ENCODE measurements around the gene C5. TPM values are rescaled to one million over a fixed set of nuclear protein-coding genes. Genes with fewer than 3 reads are reported as not detected.
A peak's percentile ranks its signal among the peaks of the same experiment; 100 is the strongest.

C5 gene
- total and polyA plus RNA-seq, 8 donors: 5.2 to 29.9 (median 14.6) TPM

DNA sequence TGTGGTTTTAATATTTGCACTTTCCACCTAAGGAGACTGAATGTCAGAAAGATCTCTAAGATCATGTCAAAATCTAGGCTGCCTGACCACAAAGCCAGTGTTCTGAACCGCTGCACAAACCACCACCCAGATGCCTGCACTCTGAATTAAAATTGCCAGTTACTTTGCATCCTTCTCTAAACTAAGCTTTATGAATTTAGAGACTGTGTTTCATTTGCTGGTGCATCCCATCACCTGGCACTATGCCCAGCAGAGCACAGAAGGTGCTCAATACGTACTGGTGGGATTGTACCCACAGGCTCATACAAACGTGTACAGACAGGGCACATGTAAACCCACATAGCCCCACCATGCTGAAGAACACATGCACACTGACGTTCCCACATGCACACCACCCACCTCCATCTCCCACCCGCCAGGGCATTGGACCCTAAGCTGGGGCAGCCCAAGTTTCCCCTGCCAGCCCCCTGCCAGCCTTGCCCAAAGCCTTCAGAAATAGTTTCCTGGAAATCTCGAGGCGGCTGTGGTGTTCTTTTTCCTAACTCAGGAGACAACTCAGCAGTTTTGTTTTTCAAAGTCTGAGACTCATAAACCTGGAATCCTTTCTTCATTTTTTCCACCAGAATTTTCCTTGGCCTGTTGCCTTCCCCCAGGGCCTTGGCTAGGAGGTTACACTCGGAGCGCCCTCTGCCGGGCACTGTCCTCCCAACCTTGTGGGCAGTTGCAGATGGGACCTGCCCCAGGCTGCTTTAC lies 113.9 kb downstream of the C5 start:
- WGBS, 2 donors: 17 to 19% methylated on average over 10 of the region's 10 CpGs
- TF ChIP-seq, protein P1, sequence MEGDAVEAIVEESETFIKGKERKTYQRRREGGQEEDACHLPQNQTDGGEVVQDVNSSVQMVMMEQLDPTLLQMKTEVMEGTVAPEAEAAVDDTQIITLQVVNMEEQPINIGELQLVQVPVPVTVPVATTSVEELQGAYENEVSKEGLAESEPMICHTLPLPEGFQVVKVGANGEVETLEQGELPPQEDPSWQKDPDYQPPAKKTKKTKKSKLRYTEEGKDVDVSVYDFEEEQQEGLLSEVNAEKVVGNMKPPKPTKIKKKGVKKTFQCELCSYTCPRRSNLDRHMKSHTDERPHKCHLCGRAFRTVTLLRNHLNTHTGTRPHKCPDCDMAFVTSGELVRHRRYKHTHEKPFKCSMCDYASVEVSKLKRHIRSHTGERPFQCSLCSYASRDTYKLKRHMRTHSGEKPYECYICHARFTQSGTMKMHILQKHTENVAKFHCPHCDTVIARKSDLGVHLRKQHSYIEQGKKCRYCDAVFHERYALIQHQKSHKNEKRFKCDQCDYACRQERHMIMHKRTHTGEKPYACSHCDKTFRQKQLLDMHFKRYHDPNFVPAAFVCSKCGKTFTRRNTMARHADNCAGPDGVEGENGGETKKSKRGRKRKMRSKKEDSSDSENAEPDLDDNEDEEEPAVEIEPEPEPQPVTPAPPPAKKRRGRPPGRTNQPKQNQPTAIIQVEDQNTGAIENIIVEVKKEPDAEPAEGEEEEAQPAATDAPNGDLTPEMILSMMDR (IDR thresholded peaks at IDR 0.05): peak; percentile 59 to 85 (median 74)
- H3K4me3 ChIP-seq: no peak overlapping the region
- H3K27me3 ChIP-seq: no peaks in the 10 kb centered on the region
- H3K27ac ChIP-seq: peak overlapping the region in 3 of 4 donors; percentile 53 to 88 (median 84)
- intact Hi-C loops (cut with DNase I): loop anchor here in 1 of 3 donors (10.0 kb wide), 1 partner anchor 181 kb away; no protein-coding TSS in a partner anchor
- DNase-seq: peak; percentile 83 to 99 (median 94)
- H3K4me1 ChIP-seq: peaks cover 15 to 20% (median 19%) of the 10 kb centered on the region in 3 donors
- H3K9me3 ChIP-seq: no peaks in the 10 kb centered on the region
- no peaks in the 10 kb centered on the region for H3K36me3 ChIP-seq
- FAIRE-seq: no peak
- peak; percentile 89 to 95 (median 90) for ATAC-seq

DNA sequence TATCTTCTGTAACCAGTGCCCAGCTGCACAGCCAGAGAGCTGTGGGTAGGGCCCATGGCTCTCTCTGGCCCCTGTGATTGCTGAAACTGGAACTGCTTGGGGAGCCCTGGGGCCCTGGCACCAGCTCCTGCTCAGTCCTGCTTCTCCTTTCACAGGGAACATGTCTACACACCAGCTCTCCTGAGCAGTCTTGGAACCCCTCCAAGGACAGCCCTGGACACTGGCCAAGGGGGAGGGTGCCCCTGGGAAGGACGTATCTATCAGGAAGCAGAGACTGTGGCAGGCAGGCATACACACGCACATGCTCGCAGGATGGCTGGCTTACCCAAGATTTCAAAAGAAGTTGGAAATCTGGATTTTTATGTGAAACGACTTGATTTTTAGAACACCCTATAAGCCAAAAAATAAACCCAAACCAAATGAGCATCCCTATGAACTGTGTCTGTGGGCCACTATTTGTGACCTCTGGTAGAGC lies 114.7 kb downstream of the C5 start:
- Histone ChIP-seq H3K4me3 (no peak overlapping the region), H3K27me3 (no peaks in the 10 kb centered on the region), H3K36me3 (no peaks in the 10 kb centered on the region), H3K4me1 (peaks cover 15 to 22% (median 19%) of the 10 kb centered on the region in 3 donors), H3K9me3 (no peaks in the 10 kb centered on the region), H3K27ac (peak overlapping the region; percentile 17 to 88 (median 68))
- peak; percentile 87 to 95 (median 94) for ATAC-seq
- intact Hi-C loops (cut with DNase I): loop anchor here in 1 of 3 donors (10.0 kb wide), 1 partner anchor 181 kb away; no protein-coding TSS in a partner anchor
- FAIRE-seq: no peak
- peak; percentile 96 to 100 (median 100) for DNase-seq
- TF ChIP-seq, protein P1 (IDR thresholded peaks at IDR 0.05): no peak
- WGBS, 2 donors: 0 to 2% methylated on average over 4 of the region's 4 CpGs

DNA sequence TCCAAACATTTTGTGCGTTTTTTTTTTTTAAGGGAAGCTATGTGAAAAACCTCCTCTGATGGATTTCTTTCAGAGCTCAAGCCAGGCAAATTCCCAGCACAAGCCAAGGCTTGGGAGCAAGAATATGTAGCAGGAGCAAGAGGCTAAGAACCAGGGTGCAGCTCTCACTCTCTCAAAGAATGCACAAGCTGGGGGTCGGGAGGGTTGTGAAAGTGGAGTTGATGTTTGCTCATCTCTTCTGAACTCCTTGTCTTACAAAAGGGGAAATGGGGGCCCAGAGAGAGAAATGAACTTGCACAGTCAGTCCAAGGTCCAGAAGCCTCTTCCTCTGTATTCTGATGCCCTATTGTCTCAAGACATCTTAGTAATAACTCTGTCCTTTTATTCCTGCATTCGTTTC lies 115.8 kb downstream of the C5 start:
- FAIRE-seq: no peak

GRCh38 chr9:120933310-120934055 lies 116.6 kb downstream of the C5 start:
- peak overlapping the region in 1 of 4 donors; percentile 84 for H3K27ac ChIP-seq
- H3K9me3 ChIP-seq: no peaks in the 10 kb centered on the region
- peaks cover 15 to 22% (median 19%) of the 10 kb centered on the region in 3 donors for H3K4me1 ChIP-seq
- no peaks in the 10 kb centered on the region for H3K27me3 ChIP-seq
- ATAC-seq: no peak
- H3K36me3 ChIP-seq: no peaks in the 10 kb centered on the region
- DNase-seq: no peak
- 85 to 93% methylated on average over 8 of the region's 8 CpGs for WGBS, 2 donors
- TF ChIP-seq, protein P1 (IDR thresholded peaks at IDR 0.05): no peak
- no peak overlapping the region for H3K4me3 ChIP-seq
- intact Hi-C loops (cut with DNase I): loop anchor here in 1 of 3 donors (10.0 kb wide), 1 partner anchor 179 kb away; no protein-coding TSS in a partner anchor
- no peak for FAIRE-seq

More for the DNA sequence above, 115.8 kb downstream of the C5 start:
- Histone ChIP-seq H3K9me3 (no peaks in the 10 kb centered on the region), H3K27me3 (no peaks in the 10 kb centered on the region), H3K27ac (peak overlapping the region in 2 of 4 donors; percentile 84 to 88), H3K4me1 (peaks cover 15 to 22% (median 19%) of the 10 kb centered on the region in 3 donors), H3K4me3 (no peak overlapping the region), H3K36me3 (no peaks in the 10 kb centered on the region)
- ATAC-seq (no peak), DNase-seq (no peak)
- intact Hi-C loops (cut with DNase I): loop anchor here in 1 of 3 donors (10.0 kb wide), 1 partner anchor 179 kb away; no protein-coding TSS in a partner anchor
- WGBS, 2 donors: 52 to 59% methylated on average over 3 of the region's 3 CpGs
- TF ChIP-seq, protein P1 (IDR thresholded peaks at IDR 0.05): no peak
